IMR-90 (cell line): Measurements from ENCODE around the gene PMS1. TPM values are rescaled to one million over a fixed set of nuclear protein-coding genes. Genes with fewer than 3 reads are reported as not detected.

Experiments
- ATAC-seq: fragments of 200-7000 bp; cut with Tn5 transposase; 2 replicates; pipeline ENCODE4 v1.9.1; 2020; ENCODE audit warnings: low read depth, mild to moderate bottlenecking, moderate library complexity
- BruUV-seq: library from RNA; stranded (reverse); fragments of 400-500 nt; replicated peaks from 2 replicates; lab custom pipeline; 2021; lab: Mats Ljungman, UMichigan
- CTCF ChIA-PET: fragments of 300-600 bp; formaldehyde crosslinking; extraction: SDS; loops from one replicate; lab custom pipeline; 2021; ENCODE audit warnings: antibody characterized with exemption; lab: Yijun Ruan, JAX
- POLR2A ChIA-PET: fragments of 300-600 bp; sonication (Branson Sonifier 250); formaldehyde crosslinking; loops from one replicate; lab custom pipeline; 2022; ENCODE audit warnings: antibody characterized with exemption; ENCODE audit not compliant: unreplicated experiment; lab: Charles Lee
- DNase-seq: peaks from one replicate; pipeline ENCODE4 v3.0.0; 2013
- H2AFZ ChIP-seq: replicated peaks from 2 replicates; pipeline ENCODE3; 2013; ENCODE audit warnings: low read length, mild to moderate bottlenecking; ENCODE audit not compliant: poor library complexity
- H2AK5ac ChIP-seq: 2 replicates; pipeline ENCODE4 v1.6.1; 2013; ENCODE audit warnings: low read depth, low read length, inconsistent platforms
- H2AK9ac ChIP-seq: replicated peaks from 2 replicates; pipeline ENCODE3; 2013; ENCODE audit warnings: mild to moderate bottlenecking, low read depth, low read length, moderate library complexity; ENCODE audit not compliant: poor library complexity
- H2BK120ac ChIP-seq: 2 replicates; pipeline ENCODE4 v1.6.1; 2013; ENCODE audit warnings: low read depth, low read length, inconsistent platforms
- H2BK15ac ChIP-seq: 3 replicates; pipeline ENCODE4 v1.6.1; 2013; ENCODE audit warnings: low read depth, low read length, inconsistent platforms
- H2BK20ac ChIP-seq: 2 replicates; pipeline ENCODE4 v1.6.1; 2013; ENCODE audit warnings: low read depth, mild to moderate bottlenecking, inconsistent platforms, low read length, moderate library complexity
- H2BK5ac ChIP-seq: 2 replicates; pipeline ENCODE4 v1.6.1; 2013; ENCODE audit warnings: mild to moderate bottlenecking, low read depth, low read length, inconsistent platforms; ENCODE audit not compliant: poor library complexity, severe bottlenecking
- H3K14ac ChIP-seq: replicated peaks from 2 replicates; pipeline ENCODE4 v1.6.1; 2013; ENCODE audit warnings: low read depth, low read length, inconsistent platforms
- H3K18ac ChIP-seq: 2 replicates; pipeline ENCODE4 v1.6.1; 2013; ENCODE audit warnings: low read depth, low read length, control low read depth
- H3K23ac ChIP-seq: 2 replicates; pipeline ENCODE4 v1.6.1; 2013; ENCODE audit warnings: low read depth, low read length, inconsistent platforms
- H3K27ac ChIP-seq: 2 replicates; pipeline ENCODE4 v1.5.1; 2013; ENCODE audit warnings: mild to moderate bottlenecking, control low read depth, low read length; ENCODE audit not compliant: insufficient read depth
- H3K27me3 ChIP-seq: 2 replicates; pipeline ENCODE4 v1.6.1; 2013; ENCODE audit warnings: low read length; ENCODE audit not compliant: control insufficient read depth, insufficient read depth
- H3K36me3 ChIP-seq: 2 replicates; pipeline ENCODE4 v1.6.1; 2013; ENCODE audit warnings: low read length, mixed read lengths; ENCODE audit not compliant: control insufficient read depth, insufficient read depth
- H3K4ac ChIP-seq: 2 replicates; pipeline ENCODE4 v1.6.1; 2013; ENCODE audit warnings: low read depth, low read length, inconsistent platforms
- H3K4me1 ChIP-seq: 2 replicates; pipeline ENCODE4 v1.6.1; 2013; ENCODE audit warnings: low read length, mixed read lengths; ENCODE audit not compliant: control insufficient read depth, insufficient read depth
- H3K4me2 ChIP-seq: 2 replicates; pipeline ENCODE4 v1.6.1; 2013; ENCODE audit warnings: low read depth, mild to moderate bottlenecking, control low read depth, low read length, moderate library complexity
- H3K4me3 ChIP-seq: 2 replicates; pipeline ENCODE4 v1.5.1; 2013; ENCODE audit warnings: low read depth, mild to moderate bottlenecking, control low read depth, low read length, moderate library complexity; ENCODE audit not compliant: insufficient read depth
- H3K56ac ChIP-seq: 2 replicates; pipeline ENCODE4 v1.6.1; 2013; ENCODE audit warnings: low read length, inconsistent platforms; ENCODE audit not compliant: insufficient read depth; ENCODE audit errors: extremely low read depth
- H3K79me1 ChIP-seq, 2 experiments: 2 replicates each; pipeline ENCODE4 v1.6.1; 2013; ENCODE audit warnings: low read length in 2 of 2, inconsistent platforms in 1 of 2, low read depth in 1 of 2
- H3K9ac ChIP-seq: 2 replicates; pipeline ENCODE4 v1.6.1; 2013; ENCODE audit warnings: low read depth, low read length, control low read depth
- H3K9me1 ChIP-seq: 2 replicates; pipeline ENCODE4 v1.6.1; 2013; ENCODE audit warnings: low read length, inconsistent platforms; ENCODE audit not compliant: insufficient read depth
- H3K9me3 ChIP-seq: 2 replicates; pipeline ENCODE4 v1.6.1; 2013; ENCODE audit warnings: low read length; ENCODE audit not compliant: control insufficient read depth, insufficient read depth
- H4K20me1 ChIP-seq: 2 replicates; pipeline ENCODE4 v1.6.1; 2013; ENCODE audit warnings: low read length, inconsistent platforms; ENCODE audit not compliant: insufficient read depth
- H4K5ac ChIP-seq: 2 replicates; pipeline ENCODE4 v1.6.1; 2013; ENCODE audit warnings: mild to moderate bottlenecking, low read depth, low read length, control low read depth
- H4K8ac ChIP-seq, 2 experiments: 2 replicates each; pipeline ENCODE4 v1.6.1; 2013; ENCODE audit warnings: low read depth in 2 of 2, low read length in 2 of 2, control low read depth in 1 of 2, inconsistent platforms in 1 of 2
- H4K91ac ChIP-seq: 2 replicates; pipeline ENCODE4 v1.6.1; 2013; ENCODE audit warnings: low read depth, low read length, inconsistent platforms; ENCODE audit not compliant: insufficient read depth
- CEBPB ChIP-seq: IDR thresholded peaks from 2 replicates; pipeline ENCODE4 v1.6.1; 2012; ENCODE audit warnings: low read depth, low read length, improper control_type of control experiment
- FOS ChIP-seq: fragments of 150-350 bp; IDR thresholded peaks from 2 replicates; pipeline ENCODE4 v1.6.1; 2016; ENCODE audit warnings: low read depth, low read length
- MAZ ChIP-seq: IDR thresholded peaks from 2 replicates; pipeline ENCODE4 v1.6.1; 2012; ENCODE audit warnings: low read depth, mild to moderate bottlenecking, low read length, improper control_type of control experiment, moderate library complexity, borderline replicate concordance
- MXI1 ChIP-seq: IDR thresholded peaks from 2 replicates; pipeline ENCODE4 v1.6.1; 2012; ENCODE audit warnings: low read depth, mild to moderate bottlenecking, low read length, moderate library complexity, borderline replicate concordance
- NFE2L2 ChIP-seq: fragments of 150-350 bp; IDR thresholded peaks from 2 replicates; pipeline ENCODE4 v1.6.1; 2016; ENCODE audit warnings: low read depth, mild to moderate bottlenecking, low read length
- POLR2A ChIP-seq: IDR thresholded peaks from 2 replicates; pipeline ENCODE4 v1.6.1; 2012; ENCODE audit warnings: mild to moderate bottlenecking, low read depth, low read length
- RAD21 ChIP-seq: IDR thresholded peaks from 2 replicates; pipeline ENCODE4 v1.6.1; 2012; ENCODE audit warnings: low read length, improper control_type of control experiment
- RFX5 ChIP-seq: IDR thresholded peaks from 2 replicates; pipeline ENCODE4 v1.8.0; 2012; ENCODE audit warnings: low read depth, mild to moderate bottlenecking, low read length, moderate library complexity
- SMC3 ChIP-seq: fragments of 150-350 bp; IDR thresholded peaks from 2 replicates; pipeline ENCODE4 v1.6.1; 2016; ENCODE audit warnings: low read depth, mild to moderate bottlenecking, antibody characterized with exemption, low read length, moderate library complexity
- USF2 ChIP-seq: fragments of 150-350 bp; IDR thresholded peaks from 2 replicates; pipeline ENCODE4 v1.6.1; 2017; ENCODE audit warnings: mild to moderate bottlenecking, antibody characterized with exemption, low read length, low read depth
- WGBS, 2 experiments: methylation state at CpG; one replicate each; pipeline versions ENCODE4 v1.1.5 to v1.1.7; 2013; ENCODE audit warnings: missing lambda C conversion rate in 2 of 2; ENCODE audit not compliant: insufficient read length in 1 of 2; ENCODE audit errors: extremely low coverage in 2 of 2; 5-methylcytosine and 5-hydroxymethylcytosine counted together
- dilution Hi-C: fragments of 300-500 bp; cut with HindIII; formaldehyde crosslinking; loops from one replicate; pipeline ENCODE4 v1.14.3; 2018; ENCODE audit warnings: low sequenced_read_pairs; ENCODE audit not compliant: unreplicated experiment
- in situ Hi-C: fragments of 300-500 bp; cut with MboI; formaldehyde crosslinking; loops from 3 replicates; pipeline ENCODE4 v1.14.3; 2019; ENCODE audit warnings: low sequenced_read_pairs, inconsistent platforms, mixed read lengths
- intact Hi-C: fragments of 100-400 bp; cut with micrococcal nuclease; formaldehyde crosslinking; loops from 2 replicates; pipeline ENCODE4 v1.10.0; 2022
- polyA plus RNA-seq, 3 experiments: library from polyadenylated mRNA; depleted of rRNA; stranded (reverse); fragments of >200 nt; gene quantifications; 2 replicates each; pipeline ENCODE4 v1.2.3, GENCODE V29; 2012; ENCODE audit warnings: low replicate concordance in 1 of 3
- total RNA-seq: library from RNA; depleted of rRNA; stranded (reverse); fragments of >200 nt; gene quantifications from 2 replicates; pipeline ENCODE4 v1.2.3, GENCODE V29; 2012

The PMS1 gene
- total and polyA plus RNA-seq, 2 of the 4 experiments (the other 2 are of a cell fraction): 8.1 to 10.6 TPM

GRCh38 chr2:189913821-189914220 is 129.6 kb downstream of the PMS1 start:
- H2BK15ac ChIP-seq: no peak overlapping the region
- CTCF ChIA-PET: no interaction called here
- no peak overlapping the region for H2BK5ac ChIP-seq
- H3K27ac ChIP-seq: no peak overlapping the region
- no peak overlapping the region for H2BK120ac ChIP-seq
- no peak overlapping the region for H2AK5ac ChIP-seq
- no peaks in the 10 kb centered on the region for H3K27me3 ChIP-seq
- no peaks in the 10 kb centered on the region for H4K20me1 ChIP-seq
- H3K4me2 ChIP-seq: no peak overlapping the region
- no peak overlapping the region for H2AFZ ChIP-seq
- H3K79me1 ChIP-seq: no peaks in the 10 kb centered on the region
- no peak overlapping the region for H3K9ac ChIP-seq
- H3K36me3 ChIP-seq: no peaks in the 10 kb centered on the region
- H3K9me3 ChIP-seq: no peaks in the 10 kb centered on the region
- no peak overlapping the region for H4K91ac ChIP-seq
- ATAC-seq: no peak
- H3K14ac ChIP-seq: no peak overlapping the region
- H3K4ac ChIP-seq: no peak overlapping the region
- DNase-seq: no peak
- no peak overlapping the region for H4K8ac ChIP-seq
- no peaks in the 10 kb centered on the region for H3K4me1 ChIP-seq
- no peak overlapping the region for H3K23ac ChIP-seq
- in situ Hi-C loops: no loop called here
- H3K18ac ChIP-seq: no peak overlapping the region
- dilution Hi-C loops: no loop called here
- H3K56ac ChIP-seq: no peak overlapping the region
- intact Hi-C loops: loop anchor here (10.0 kb wide), 1 partner anchor 121 kb away; no protein-coding TSS in a partner anchor
- H3K9me1 ChIP-seq: no peaks in the 10 kb centered on the region
- no peak overlapping the region for H2AK9ac ChIP-seq
- POLR2A ChIA-PET: no interaction called here
- BruUV-seq: no TSS peak
- TF ChIP-seq MXI1 (no peak), CEBPB (no peak), SMC3 (no peak), FOS (no peak), NFE2L2 (no peak), MAZ (no peak), RFX5 (no peak), POLR2A (no peak), RAD21 (no peak), USF2 (no peak)
- H4K5ac ChIP-seq: no peak overlapping the region
- H2BK20ac ChIP-seq: no peak overlapping the region
- no peak overlapping the region for H3K4me3 ChIP-seq
- WGBS, 2 experiments: no CpG with 5 or more reads among the region's 3 CpGs
